Uterus (tissue), 4 donors: ENCODE data around the gene ZNF431. TPM values are rescaled to one million over a fixed set of nuclear protein-coding genes. Genes with fewer than 3 reads are reported as not detected.

Experiments
- DNase-seq, 2 donors: peaks; one replicate each; pipeline ENCODE4 v3.0.0-alpha.2; 2019 to 2020
- H3K27ac ChIP-seq, 2 donors: fragments of 200-600 bp; sonication (generic); 1 replicate in 1 of 2; 2 replicates in 1 of 2; pipeline ENCODE4 v1.5.1; 2016 to 2018
- H3K27me3 ChIP-seq, 2 donors: fragments of 200-600 bp; sonication (generic); one replicate each; pipeline ENCODE4 v1.5.1; 2018 to 2019; ENCODE audit warnings: control low read depth in 1 of 2
- H3K36me3 ChIP-seq, 2 donors: fragments of 200-600 bp; sonication (generic); one replicate each; pipeline ENCODE4 v1.5.1; 2019; ENCODE audit warnings: control low read depth in 1 of 2
- H3K4me1 ChIP-seq, 2 donors: fragments of 200-600 bp; sonication (generic); one replicate each; pipeline ENCODE4 v1.5.1; 2018 to 2019; ENCODE audit warnings: control low read depth in 1 of 2
- H3K4me3 ChIP-seq, 2 donors: fragments of 200-600 bp; sonication (generic); 1 replicate in 1 of 2; 2 replicates in 1 of 2; pipeline ENCODE4 v1.5.1; 2018 to 2019; ENCODE audit warnings: mild to moderate bottlenecking in 1 of 2
- H3K9me3 ChIP-seq, 2 donors: fragments of 200-600 bp; sonication (generic); one replicate each; pipeline ENCODE4 v1.5.1; 2019; ENCODE audit warnings: control low read depth in 1 of 2
- CTCF ChIP-seq, 4 experiments: fragments of 200-600 bp in 2 of 4; fragments of 450-650 bp in 2 of 4; sonication (generic) in 2 of 4; IDR thresholded peaks; one replicate each; pipeline ENCODE4 v1.5.1; 2016 to 2019; ENCODE audit warnings: antibody characterized with exemption in 4 of 4, mild to moderate bottlenecking in 2 of 4, moderate library complexity in 1 of 4
- POLR2A ChIP-seq, 2 donors: fragments of 450-650 bp; IDR thresholded peaks; one replicate each; pipeline ENCODE4 v1.6.1; 2016; ENCODE audit warnings: antibody characterized with exemption in 2 of 2, mild to moderate bottlenecking in 1 of 2, moderate library complexity in 1 of 2
- intact Hi-C: fragments of 100-400 bp; cut with DNase I; formaldehyde crosslinking; loops from one replicate; pipeline ENCODE4 v1.15.1; 2023; ENCODE audit warnings: low total_unique reads
- total RNA-seq, 4 donors: library from RNA; depleted of rRNA in 3 of 4; stranded (reverse); fragments of >200 nt in 3 of 4; gene quantifications; one replicate each; pipeline versions ENCODE4 v1.1.0 to v1.2.4, GENCODE V29; 2014 to 2023
- donor health status: DM: yes; HTN: yes; CAD: no.

The ZNF431 gene
- total RNA-seq, 4 donors from 2014 or later, result 2.1 to 25.2 (median 11.8) TPM

GRCh38 chr19:21126078-21126477 is 15.8 kb upstream of the ZNF431 start:
- intact Hi-C loops, result no loop called here

GRCh38 chr19:21127001-21127400 is 14.8 kb upstream of the ZNF431 start:
- Histone ChIP-seq H3K9me3 (no peaks in the 10 kb centered on the region), H3K36me3 (no peaks in the 10 kb centered on the region), H3K27ac (no peak overlapping the region), H3K4me3 (no peak overlapping the region), H3K4me1 (no peaks in the 10 kb centered on the region), H3K27me3 (no peaks in the 10 kb centered on the region)
- intact Hi-C loops, result no loop called here
- no peak for DNase-seq
- no peak for TF ChIP-seq POLR2A (IDR thresholded peaks at IDR 0.05)
- no peak for TF ChIP-seq CTCF (IDR thresholded peaks at IDR 0.05)

More at GRCh38 chr19:21126078-21126477, 15.8 kb upstream of the ZNF431 start:
- no peaks in the 10 kb centered on the region for H3K27me3 ChIP-seq
- TF ChIP-seq POLR2A (IDR thresholded peaks at IDR 0.05) (no peak), CTCF (IDR thresholded peaks at IDR 0.05) (no peak)
- no peak overlapping the region for H3K27ac ChIP-seq
- H3K36me3 ChIP-seq, result no peaks in the 10 kb centered on the region
- H3K4me1 ChIP-seq, result no peaks in the 10 kb centered on the region
- no peak overlapping the region for H3K4me3 ChIP-seq
- DNase-seq, result no peak
- H3K9me3 ChIP-seq, result no peaks in the 10 kb centered on the region

GRCh38 chr19:21127898-21128297 is 13.9 kb upstream of the ZNF431 start:
- intact Hi-C loops, result no loop called here
- no peaks in the 10 kb centered on the region for H3K9me3 ChIP-seq
- H3K36me3 ChIP-seq, result no peaks in the 10 kb centered on the region
- no peak overlapping the region for H3K27ac ChIP-seq
- DNase-seq, result no peak
- TF ChIP-seq CTCF (IDR thresholded peaks at IDR 0.05) (no peak), POLR2A (IDR thresholded peaks at IDR 0.05) (no peak)
- no peaks in the 10 kb centered on the region for H3K4me1 ChIP-seq
- no peak overlapping the region for H3K4me3 ChIP-seq
- H3K27me3 ChIP-seq, result no peaks in the 10 kb centered on the region

- no peaks in the 10 kb centered on the region for H3K4me1 ChIP-seq
- no peaks in the 10 kb centered on the region for H3K9me3 ChIP-seq
- H3K27me3 ChIP-seq, result no peaks in the 10 kb centered on the region
- no peak overlapping the region for H3K4me3 ChIP-seq
- no peak for DNase-seq
- intact Hi-C loops, result no loop called here
- TF ChIP-seq POLR2A (IDR thresholded peaks at IDR 0.05) (no peak), CTCF (IDR thresholded peaks at IDR 0.05) (no peak)
- H3K36me3 ChIP-seq, result no peaks in the 10 kb centered on the region
- no peak overlapping the region for H3K27ac ChIP-seq
Observed at GRCh38 chr19:21128901-21129698, 12.7 kb upstream of the ZNF431 start.

GRCh38 chr19:21130097-21130775 is 11.6 kb upstream of the ZNF431 start:
- Histone ChIP-seq H3K4me3 (no peak overlapping the region), H3K4me1 (no peaks in the 10 kb centered on the region), H3K27me3 (no peaks in the 10 kb centered on the region), H3K27ac (no peak overlapping the region), H3K36me3 (no peaks in the 10 kb centered on the region), H3K9me3 (no peaks in the 10 kb centered on the region)
- TF ChIP-seq POLR2A (IDR thresholded peaks at IDR 0.05), result no peak
- no peak for TF ChIP-seq CTCF (IDR thresholded peaks at IDR 0.05)
- no peak for DNase-seq
- intact Hi-C loops, result no loop called here
